HT-29 (cell line): ENCODE measurements around the gene SARS2. TPM values are rescaled to one million over a fixed set of nuclear protein-coding genes. Genes with fewer than 3 reads are reported as not detected.
"Not testable (repeated sequence)": the region's sequence is repeated elsewhere in the genome, so short reads cannot be mapped to it uniquely, and the experiment has no call there.

Experiments
- DNase-seq: peaks from one replicate; pipeline ENCODE4 v3.0.0-alpha.2; 2015; ENCODE audit warnings: low spot score
- total RNA-seq: library from RNA; depleted of rRNA; stranded (reverse); fragments of >200 nt; shearing (Covaris generic); gene quantifications from 2 replicates; pipeline ENCODE4 v1.2.3, GENCODE V29; 2014

Gene SARS2
- total RNA-seq, 1 experiment from 2014 or later, result 100 TPM

GRCh38 chr19:38946229-38947010 lies 15.9 kb upstream of the SARS2 start:
- peak; percentile 27 for DNase-seq

GRCh38 chr19:38945562-38946228 lies 15.1 kb upstream of the SARS2 start:
- DNase-seq, result no peak

GRCh38 chr19:38944981-38945506 lies 14.5 kb upstream of the SARS2 start:
- DNase-seq, result no peak

GRCh38 chr19:38942471-38943181 lies 12.1 kb upstream of the SARS2 start:
- DNase-seq, result no peak

GRCh38 chr19:38941979-38942378 lies 11.4 kb upstream of the SARS2 start:
- DNase-seq, result no peak

- DNase-seq, result not testable (repeated sequence)
These were observed 10.9 kb upstream of the SARS2 start for GRCh38 chr19:38941466-38941865.

GRCh38 chr19:38939957-38940356 lies 9.4 kb upstream of the SARS2 start:
- DNase-seq, result no peak

- no peak for DNase-seq
These were observed 3.0 kb upstream of the SARS2 start for GRCh38 chr19:38933544-38933943.

GRCh38 chr19:38932425-38933179 lies 2.0 kb upstream of the SARS2 start:
- DNase-seq, result peak; percentile 47

GRCh38 chr19:38931521-38931793 lies 894 bp upstream of the SARS2 start:
- DNase-seq, result no peak

- DNase-seq, result peak; percentile 100
These were observed 385 bp upstream of the SARS2 start, which contains the start of gene MRPS12 for GRCh38 chr19:38930776-38931520. MRPS12 (plus strand) TSS chr19:38930944; CDS start chr19:38931295, 351 bp downstream.

- DNase-seq, result no peak
These were observed 2.1 kb downstream of the SARS2 start for GRCh38 chr19:38928391-38929001.

GRCh38 chr19:38924388-38924787 lies 6.2 kb downstream of the SARS2 start:
- DNase-seq, result no peak

GRCh38 chr19:38922482-38922881 lies 8.1 kb downstream of the SARS2 start:
- DNase-seq, result no peak

GRCh38 chr19:38921420-38922274 lies 8.9 kb downstream of the SARS2 start:
- DNase-seq, result no peak

- DNase-seq, result no peak
These were observed 9.8 kb downstream of the SARS2 start for GRCh38 chr19:38920602-38921419.

- no peak for DNase-seq
These were observed 10.5 kb downstream of the SARS2 start for GRCh38 chr19:38919837-38920601.

GRCh38 chr19:38918526-38918925 lies 12.0 kb downstream of the SARS2 start:
- DNase-seq, result no peak
